Breast epithelium (tissue), 3 donors: ENCODE data around the gene C11orf87.

Experiments used
- CTCF ChIP-seq, 3 donors: fragments of 450-650 bp; IDR thresholded peaks; one replicate each; pipeline ENCODE4 v1.5.1; 2016 to 2017; ENCODE audit warnings: antibody characterized with exemption in 3 of 3, mild to moderate bottlenecking in 3 of 3, moderate library complexity in 3 of 3
- POLR2AphosphoS5 ChIP-seq, 3 donors: sonication (generic); formaldehyde crosslinking; IDR thresholded peaks; one replicate each; pipeline ENCODE4 v1.6.1; 2017; ENCODE audit warnings: antibody characterized with exemption in 3 of 3

DNA sequence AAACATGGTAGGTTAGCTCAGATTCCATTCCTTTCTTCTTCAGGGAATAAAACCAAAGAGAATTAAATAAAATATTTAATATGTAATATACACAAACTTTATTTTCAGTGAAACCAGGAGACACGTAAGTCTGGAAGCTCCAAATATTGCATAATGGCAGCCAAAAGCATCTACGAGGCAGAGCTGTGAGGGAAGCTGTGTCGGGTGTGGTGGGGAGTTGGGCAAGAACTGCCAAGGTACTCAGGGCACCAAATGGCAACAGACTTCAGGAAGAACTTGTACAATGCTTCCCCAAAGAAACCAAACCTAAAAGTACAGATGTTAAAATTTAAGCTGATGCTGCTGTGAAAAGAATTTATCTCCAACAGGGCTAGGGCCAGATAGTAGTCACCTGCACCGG, 47.5 kb upstream of the C11orf87 start:
- TF ChIP-seq CTCF (IDR thresholded peaks at IDR 0.05) (no peak), POLR2AphosphoS5 (IDR thresholded peaks at IDR 0.05) (no peak)
